ENCODE results near the gene PTPRG.

Gene PTPRG

DNA sequence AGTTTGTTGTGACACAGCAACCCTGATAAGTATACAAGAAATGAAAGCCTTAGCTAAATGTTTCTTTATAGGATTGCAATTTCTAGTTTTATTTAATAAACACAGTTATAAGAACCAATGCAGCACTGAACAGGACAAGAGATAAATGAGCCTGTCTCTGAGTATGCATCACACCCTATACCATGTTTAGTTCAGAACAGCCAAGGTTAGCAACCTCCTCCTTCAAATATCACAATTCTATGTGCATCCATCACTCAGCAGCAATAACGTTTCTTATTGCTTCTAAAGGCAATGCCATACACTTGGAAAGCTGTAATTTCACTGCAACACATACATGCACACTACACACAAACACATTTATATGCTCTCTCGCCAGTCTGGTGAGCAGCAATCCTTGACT lies 280.6 kb downstream of the PTPRG start:
- DNase-seq = no peak

DNA sequence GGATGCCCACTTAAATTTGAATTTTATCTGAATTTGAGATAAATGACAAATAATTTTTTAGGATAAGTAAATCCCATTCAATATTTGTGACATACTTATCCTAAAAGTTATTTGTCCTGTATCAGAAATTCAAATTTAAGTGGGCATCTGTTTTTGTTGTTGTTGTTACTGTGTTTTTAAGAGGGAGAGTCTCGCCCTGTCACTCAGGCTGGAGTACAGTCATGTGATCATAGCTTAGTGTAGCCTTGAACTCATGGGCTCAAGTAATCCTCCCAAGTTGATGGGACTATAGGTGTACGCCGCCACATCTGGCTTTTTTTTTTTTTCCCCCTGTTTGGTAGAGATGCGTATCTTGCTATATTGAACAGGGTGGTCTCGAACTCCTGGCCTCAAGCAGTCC lies 283.0 kb downstream of the PTPRG start:
- no peak for DNase-seq

DNA sequence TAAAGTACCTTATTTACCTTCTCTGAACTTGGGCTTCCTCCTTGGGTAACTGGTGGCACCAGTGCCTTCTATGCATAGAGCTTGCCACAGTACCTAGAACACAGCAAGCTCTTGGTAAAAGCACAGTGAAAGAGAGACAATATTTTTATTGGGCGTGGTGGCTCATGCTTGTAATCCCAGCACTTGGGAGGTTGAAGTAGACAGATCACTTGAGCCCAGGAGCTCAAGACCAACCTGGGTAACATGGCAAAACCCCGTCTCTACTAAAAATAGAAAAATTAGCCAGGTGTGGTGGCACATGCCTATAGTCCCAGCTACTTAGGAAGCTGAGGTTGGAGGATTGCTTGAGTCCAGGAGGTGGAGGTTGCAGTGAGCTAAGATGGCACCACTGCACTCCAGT lies 285.1 kb downstream of the PTPRG start:
- DNase-seq = no peak

DNA sequence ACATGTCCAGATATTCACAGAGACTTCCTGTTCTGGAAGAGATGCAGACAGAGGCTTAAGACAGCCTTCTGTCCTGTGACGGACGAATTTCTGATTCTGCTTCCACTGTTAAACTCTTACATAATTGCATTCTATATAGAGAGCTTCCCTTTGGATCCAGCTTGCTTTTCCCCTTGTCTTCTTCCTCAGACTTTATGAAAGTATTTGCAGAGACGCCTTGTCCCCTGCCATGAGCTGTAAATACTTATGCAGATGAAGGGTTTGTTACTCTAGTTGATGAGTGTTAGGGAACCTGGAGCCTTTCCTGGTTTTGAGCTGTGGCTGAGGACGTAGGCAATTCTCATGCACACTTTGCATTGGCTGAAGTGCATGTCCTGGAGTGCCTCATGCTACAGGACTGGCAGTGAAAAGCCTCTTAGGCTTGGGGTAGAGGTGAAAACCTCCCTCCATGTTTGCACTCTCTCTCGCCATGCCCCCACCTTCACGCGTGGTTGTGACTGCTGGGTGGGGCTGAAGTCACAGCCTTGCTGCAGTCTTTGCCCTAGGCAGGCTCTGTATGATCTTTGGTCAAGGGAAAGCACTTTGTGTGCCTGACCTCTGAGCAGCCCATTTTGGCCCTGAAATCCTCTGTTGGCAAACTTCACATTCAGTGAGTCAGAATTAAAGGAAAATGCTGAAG lies 286.6 kb downstream of the PTPRG start:
- no peak for DNase-seq

DNA sequence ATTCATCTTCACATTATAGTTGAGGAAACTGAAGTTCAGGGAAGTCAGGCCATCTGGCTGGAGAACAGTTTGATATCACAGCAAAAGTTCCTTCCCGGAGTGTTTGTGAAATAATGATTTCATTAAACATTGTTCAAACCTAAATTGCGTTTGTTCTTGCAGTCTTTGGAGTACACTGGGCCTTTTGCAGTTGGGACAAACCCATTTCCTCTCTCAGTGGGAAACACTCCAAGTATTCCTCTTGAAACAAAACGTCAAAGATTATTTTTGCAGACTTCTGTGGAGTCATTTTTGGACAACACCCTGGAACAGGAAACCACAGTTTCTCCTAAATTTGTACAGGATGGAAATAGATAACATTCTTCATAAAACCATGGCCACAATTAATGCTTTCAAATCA lies 287.5 kb downstream of the PTPRG start:
- no peak for DNase-seq

DNA sequence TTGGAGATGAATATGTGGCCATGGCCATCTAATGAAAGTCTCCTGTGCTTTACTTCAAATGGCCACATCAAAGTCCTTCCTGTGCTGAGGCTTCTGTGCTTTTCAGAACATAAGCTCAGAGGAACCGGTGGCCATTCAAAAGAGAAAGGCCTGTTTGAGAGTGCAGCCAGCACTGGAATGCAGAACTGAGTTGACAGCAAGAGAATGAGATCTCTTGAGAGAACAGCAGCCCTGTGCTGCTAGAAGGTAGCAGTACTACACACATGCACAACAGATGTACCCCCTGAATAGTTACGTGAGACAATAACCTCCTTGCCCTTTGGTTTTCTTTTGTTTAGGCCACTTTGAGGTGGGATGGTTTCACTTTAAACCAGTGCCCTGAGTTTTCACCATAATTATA lies 292.5 kb downstream of the PTPRG start:
- DNase-seq = no peak

DNA sequence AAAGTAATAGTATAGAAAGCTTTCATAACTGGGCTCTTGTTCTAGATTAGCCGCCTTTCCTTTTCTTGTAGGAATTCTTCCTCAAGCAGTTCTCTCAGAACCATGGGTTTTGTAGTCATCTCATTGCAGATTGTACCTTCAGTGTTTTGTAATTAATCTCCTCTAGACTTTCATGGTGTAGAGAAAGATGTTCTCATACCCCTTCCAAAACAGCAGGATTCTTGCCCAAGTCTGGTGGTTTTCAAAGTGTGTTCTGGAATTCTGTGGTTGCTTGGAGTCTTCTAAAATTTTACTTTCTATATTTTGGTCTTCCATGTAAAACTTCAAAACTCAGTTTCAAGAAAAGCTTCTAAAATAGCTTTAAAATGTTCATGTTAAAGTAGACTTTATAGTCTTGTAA lies 293.8 kb downstream of the PTPRG start:
- no peak for DNase-seq

DNA sequence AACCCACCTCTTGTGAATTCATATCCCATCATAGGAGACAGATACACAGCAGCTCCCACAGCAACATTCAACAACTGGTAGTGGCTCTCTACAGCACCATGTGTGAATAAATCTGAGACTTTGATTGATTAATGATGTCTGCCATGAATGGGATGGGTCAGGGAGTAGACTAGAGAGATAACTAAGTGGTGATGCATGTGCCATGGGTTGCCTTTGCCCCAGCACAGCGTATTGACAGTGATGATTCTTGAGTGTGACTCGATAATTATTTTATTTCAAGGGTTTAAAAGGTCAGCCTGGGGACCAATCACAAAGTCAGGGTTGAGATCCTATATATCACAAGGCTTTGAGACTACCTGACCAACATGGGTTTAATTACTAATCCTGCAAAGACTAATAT lies 295.9 kb downstream of the PTPRG start:
- no peak for DNase-seq

DNA sequence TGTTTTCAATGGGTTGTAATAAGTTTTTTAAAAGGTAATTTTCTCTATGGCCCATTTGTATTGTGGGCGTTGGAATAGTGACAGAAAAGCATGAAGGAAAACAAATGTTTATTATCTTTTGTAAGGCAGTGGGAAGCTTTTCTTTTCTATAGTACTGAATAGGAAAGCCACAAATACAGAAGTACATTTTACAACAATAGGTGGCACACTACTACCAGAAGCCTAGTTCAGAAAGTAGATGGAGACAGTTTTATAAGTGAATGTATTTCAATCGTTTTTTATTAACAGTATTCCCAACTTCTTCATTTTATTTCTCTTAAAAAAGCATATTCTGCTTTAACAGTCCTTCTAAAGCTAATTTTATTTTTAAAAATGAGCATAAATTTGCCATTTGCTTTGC lies 296.7 kb downstream of the PTPRG start:
- DNase-seq = no peak

DNA sequence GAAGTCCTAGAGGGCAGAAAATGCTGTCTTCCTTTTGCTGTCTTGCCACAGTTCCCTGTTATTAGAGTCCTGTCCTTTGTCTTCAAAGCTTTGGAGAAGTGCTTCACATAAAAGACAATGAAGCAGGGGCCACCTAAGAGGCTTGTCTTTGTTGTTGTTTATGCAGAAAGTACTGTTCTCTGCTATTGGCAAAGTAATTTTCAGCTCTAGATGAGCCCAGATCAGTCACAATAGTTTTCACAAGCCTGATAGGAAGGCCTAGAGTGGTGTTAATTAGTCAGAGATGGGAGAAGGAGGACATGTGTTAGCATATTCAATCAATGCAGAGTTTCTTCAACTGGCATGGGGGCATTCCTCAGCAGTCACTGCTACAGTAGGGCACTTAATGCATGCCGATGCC lies 300.0 kb downstream of the PTPRG start:
- no peak for DNase-seq

DNA sequence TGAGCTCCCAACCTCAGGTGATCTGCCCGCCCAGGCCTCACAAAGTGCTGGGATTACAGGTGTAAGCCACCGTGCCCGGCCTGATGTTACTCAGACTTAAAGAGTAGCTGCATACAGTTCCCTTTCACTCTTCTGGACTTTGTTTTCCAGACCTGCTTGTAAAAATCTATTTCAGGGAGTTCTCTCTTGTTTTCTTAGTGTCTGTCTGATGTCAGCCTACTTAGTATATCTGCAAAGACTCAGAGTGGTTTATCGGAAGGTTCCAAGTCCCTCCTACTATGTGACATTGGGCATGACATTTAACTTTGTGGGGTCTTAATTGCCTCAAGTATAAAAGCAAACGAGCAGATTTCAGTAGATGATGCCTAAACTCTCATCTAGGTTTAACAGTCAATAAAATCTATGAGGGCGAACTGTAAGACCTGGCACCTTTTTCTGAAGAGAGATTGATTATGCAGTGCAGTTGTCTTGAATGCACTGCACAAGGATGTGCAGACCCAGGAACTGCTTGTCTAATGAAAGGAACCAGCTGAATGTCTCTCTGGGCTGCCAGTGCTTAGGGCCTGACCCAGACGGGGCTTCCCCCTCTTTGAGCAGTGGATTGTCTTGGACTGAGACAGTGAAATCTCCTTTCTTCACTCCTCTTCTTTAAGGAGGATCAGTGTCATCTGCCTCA lies 301.4 kb downstream of the PTPRG start:
- DNase-seq = no peak

DNA sequence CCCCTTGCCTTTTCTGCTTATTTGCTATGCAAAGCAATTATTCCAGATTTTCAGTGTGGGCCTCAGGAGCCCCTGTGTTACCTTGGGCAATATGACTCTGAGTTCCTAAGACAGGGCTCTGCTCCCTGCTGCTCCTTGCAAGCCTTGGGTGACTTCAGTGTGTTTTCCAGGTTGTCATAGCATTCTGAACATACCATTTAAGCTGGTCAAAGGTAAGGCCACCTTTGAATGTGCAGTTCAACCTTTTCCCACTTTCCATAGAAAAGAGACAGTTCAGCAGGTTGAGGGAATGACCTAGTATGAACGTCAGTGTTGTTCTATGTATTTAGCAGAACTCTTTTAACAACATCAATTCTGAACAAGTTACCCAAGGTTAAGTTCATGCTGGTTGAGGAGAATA lies 302.2 kb downstream of the PTPRG start:
- DNase-seq = no peak

DNA sequence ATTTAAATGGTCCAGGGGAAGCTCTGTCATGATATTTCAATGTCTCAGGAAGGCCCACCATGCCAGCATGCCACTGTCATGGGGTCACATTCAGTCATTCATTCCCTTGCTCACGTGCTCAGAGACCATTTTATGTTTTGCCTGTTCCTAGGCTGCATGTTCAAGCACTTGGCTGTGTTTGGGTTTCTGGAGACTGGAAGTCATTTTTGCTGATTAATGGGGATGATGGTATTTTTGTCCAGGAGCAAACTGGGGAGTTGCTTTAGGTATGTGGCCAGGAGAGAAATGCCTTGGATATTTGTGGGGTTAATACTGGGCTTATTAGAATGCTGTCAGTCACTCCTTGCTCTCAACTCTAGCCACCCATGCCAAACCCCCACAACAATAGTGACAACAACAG lies 303.5 kb downstream of the PTPRG start:
- DNase-seq = no peak

DNA sequence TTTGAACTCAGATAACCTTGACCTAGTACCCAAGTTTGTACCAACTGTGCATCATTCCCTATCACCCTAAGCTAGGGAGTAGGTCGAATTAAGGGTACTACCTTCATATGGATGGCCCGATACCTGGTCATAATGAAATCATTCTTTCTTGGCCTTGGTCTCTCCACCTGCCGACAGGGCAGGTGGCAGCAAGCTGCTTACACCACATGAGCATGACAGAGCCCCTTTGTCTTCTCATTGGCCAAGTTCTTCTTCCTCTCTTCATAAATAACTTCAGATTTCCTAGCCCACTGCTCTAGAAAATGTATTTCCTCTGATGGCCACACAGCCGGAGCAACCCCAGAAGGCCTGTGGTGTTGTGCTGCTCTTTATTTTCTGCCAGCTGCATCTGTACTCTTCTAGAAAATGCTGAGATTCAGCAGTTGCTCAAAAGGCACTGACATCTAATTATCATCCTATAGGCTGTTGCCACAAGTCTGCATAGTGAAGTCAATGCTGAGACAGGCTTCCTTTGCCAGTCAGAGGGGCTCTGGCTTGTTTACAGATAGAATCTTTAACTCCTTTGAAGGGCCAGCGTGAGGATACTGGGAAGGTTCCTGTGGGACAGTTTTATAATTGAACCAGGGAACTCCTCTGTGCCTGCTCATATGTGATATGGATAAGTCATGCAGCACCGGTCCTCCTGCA lies 304.2 kb downstream of the PTPRG start:
- no peak for DNase-seq

DNA sequence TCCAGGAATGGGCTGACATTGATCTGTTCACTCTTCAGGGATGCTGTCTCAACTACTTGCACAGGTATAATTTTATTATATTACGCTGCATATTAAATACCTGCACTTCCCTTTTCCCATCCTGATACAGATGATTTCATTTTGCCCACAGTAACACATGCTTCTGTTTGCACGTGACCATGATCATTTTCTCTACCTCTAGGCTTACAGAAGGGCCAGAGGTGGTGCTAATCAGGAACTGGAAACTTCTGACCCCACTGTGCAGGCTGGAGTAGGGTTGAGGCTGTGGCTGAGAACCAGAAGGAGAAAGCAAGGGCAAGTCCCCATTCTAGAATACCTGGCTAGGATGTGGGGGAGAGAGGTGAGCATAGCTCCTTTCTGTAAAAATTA lies 304.8 kb downstream of the PTPRG start:
- DNase-seq = no peak

DNA sequence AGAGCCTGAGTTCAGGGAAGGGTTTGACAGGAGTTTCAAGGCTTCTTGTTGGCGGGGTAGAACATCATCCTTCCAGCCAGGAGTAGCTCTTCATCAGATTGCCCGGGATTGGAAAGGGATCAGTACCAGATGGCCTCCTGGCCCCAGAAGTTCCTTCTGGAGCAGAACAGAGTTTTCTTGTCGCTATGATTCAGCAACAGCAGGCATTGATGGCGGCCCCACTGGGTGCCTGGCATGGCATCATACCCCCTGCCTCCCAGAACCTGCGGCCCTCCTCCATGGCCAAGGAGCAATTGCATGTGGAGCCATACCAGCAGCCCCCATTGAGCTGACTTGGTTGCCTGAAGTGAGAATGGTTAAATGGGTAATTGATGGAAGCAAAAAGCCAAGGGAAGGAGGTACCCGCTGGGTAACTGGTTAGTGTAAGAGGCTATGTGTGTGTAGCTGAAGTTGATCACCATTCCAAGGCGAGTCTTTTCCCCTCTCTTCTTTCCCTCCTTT lies 305.6 kb downstream of the PTPRG start:
- no peak for DNase-seq

DNA sequence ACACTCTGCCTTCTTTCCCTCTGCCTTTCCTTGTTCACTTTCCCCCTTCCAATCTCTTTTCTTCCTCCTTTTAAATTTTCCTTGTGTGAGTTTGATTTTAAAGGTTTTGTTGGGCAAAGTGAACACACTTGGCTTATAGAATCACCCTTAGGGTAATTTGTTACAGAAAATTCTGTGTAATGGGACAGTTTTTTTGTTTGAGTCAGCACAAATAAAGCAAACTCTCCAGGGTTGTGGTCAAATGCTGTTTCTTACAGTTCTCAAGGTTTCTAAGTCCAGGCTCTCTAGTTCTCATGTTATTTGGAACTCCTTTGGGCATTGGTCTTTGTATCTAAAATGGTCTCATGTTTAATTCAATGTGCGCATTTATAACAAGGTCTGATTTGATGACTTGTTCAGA lies 307.1 kb downstream of the PTPRG start:
- no peak for DNase-seq

DNA sequence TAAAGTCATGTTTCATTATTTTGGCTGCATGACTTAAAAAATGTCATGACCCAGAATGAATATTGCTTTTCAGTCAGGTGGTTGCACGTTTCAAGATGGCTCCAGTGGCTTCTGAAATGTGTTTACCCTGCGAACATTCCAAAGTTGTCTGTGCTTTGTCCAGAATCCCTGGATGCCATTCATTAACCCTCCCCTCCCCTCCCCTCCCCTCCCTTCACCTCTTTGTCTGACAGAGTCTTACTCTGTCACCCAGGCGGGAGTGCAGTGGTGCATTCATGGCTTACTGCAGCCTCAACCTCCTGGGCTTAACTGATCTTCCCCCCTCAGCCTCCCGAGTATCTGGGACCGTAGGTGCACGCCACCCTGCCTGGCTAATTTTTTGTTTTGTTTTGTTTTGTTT lies 308.0 kb downstream of the PTPRG start:
- no peak for DNase-seq

DNA sequence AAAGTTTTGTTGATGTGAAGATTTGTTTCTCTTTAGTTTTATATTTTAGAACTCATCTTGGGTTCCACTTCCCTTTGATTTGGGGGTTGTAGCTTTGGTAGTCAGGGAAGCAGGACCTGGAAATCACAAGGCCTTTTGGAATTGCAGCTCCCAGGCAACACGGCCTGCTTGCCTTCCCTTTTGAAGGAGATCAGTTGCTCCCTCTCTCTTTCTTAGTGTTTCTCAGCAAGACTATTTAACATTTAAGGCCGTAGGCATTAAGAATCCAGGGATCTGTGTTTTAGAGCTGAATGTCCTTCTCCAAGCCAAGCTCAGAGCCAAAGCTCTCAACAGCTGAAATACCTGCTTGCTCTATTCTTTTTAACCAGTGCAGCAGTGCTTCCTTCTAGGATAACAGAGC lies 310.3 kb downstream of the PTPRG start:
- no peak for DNase-seq

DNA sequence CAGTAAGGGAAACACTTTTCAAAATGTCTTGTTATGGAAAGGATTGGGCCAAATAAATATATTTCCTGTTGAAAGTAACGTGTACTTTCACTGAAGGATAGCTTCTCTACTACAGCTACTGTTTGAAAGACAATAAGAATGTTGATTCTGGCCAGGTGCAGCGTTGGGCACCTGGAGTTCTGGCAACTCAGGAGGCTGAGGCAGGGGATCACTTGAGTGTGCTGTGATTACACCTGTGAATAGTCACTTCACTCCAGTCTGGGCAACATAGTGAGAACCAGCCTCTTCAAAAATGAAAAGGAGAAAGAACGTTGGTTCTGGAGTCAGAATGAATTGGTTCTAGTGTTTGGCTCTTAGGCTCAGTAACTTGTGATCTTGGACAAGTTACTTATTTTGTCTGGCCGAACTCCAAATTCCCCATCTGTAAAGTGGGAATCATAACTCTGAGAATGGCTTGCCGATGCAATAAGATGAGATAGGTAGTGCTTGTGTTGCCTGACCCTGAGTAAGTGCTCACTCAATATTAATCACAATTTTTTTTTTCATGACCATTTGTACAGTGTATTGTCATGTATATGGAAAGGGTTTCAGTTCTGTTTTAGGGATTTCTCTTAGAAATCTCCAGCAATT lies 310.8 kb downstream of the PTPRG start:
- no peak for DNase-seq

DNA sequence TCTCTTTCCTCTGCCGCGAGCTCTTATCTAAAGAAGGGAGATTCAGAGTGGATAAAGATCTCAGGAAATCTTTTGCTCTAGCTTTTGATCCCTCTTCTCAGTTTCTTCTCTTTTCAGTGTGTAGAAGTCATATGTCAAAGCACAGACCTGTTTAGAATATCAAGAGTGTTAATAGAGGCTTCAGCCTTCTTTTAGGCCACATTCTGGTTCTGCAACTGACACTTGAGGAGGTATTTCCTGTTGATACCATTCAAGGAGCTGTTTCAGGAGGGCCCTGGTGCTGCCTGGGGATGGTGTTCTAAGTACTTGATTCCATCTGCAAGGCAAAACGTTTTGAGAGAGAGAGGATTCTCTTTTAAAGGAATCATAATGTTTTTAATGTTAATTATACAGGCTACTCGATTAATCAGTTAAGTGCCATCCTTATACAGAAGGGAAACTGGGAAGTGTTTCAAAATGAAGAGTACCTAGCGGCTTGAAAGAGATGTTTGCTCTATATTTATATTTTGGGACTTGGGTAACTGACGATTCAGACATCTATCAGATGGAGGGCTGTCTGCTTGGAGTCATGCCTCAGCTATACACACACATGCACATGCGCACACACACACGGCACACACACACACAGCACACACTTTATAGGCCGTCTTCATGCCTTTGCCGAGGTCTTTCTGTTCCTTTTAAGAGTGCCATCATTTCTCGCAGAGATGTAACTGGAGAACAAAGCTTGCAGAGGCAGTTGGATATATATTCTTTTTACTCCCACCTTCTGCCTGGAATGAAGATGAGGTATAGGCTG lies 313.9 kb downstream of the PTPRG start:
- no peak for DNase-seq

DNA sequence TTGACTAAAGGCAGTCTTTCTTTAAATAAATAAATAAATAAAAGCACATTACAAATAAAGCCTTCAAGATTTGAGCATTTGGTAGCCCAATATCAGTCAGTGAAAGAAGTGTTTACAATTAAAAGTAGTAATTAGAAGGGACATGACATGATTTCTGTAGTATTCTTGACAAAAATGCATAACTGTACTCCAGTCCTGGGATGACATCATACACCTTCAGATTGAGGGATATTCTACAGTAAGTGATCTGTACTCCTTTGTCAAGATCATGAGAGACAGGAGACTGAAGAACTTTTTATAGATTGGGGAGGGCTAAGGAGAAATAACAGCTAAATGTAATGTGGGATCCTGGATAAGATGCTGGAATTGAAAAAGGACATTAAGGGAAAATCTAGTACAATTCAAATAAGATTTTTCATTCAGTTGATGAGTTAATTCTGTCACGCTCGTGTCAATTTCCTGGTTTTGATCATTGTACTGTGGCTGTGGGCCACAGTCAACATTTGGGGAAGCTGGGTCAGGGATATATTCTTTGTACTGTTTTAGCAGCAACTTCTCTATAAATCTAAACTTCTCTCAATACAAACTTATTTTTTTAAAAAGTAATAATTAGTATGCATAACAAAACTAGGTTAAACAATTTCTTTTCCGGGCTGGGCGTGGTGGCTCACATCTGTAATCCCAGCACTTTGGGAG lies 314.8 kb downstream of the PTPRG start:
- no peak for DNase-seq

Measured in activated CD4-positive, alpha-beta T cell treated with anti-CD3 and anti-CD28 coated beads, Interleukin-2, amount 50 U/mL, for 48 hours (primary cell).